HG03103 (cell line): ENCODE data around the gene SCAND1.

Experiments used
- ATAC-seq: cut with Tn5 transposase; IDR thresholded peaks from one replicate; pipeline ENCODE4 v1.9.1; 2021; ENCODE audit warnings: low read depth; ENCODE audit not compliant: unreplicated experiment

The SCAND1 gene

GRCh38 chr20:35908007-35908406 is 46.3 kb downstream of the SCAND1 start:
- no peak for ATAC-seq

GRCh38 chr20:35907017-35907701 is 47.1 kb downstream of the SCAND1 start:
- no peak for ATAC-seq

- ATAC-seq: no peak
Measured at GRCh38 chr20:35904982-35905663, 49.2 kb downstream of the SCAND1 start.

GRCh38 chr20:35903843-35904242 is 50.5 kb downstream of the SCAND1 start:
- ATAC-seq: no peak
